ENCODE measurements around the gene NES. TPM values are rescaled to one million over a fixed set of nuclear protein-coding genes. Genes with fewer than 3 reads are reported as not detected.

Gene NES
- total RNA-seq, 1 donor = 44.5 TPM

DNA sequence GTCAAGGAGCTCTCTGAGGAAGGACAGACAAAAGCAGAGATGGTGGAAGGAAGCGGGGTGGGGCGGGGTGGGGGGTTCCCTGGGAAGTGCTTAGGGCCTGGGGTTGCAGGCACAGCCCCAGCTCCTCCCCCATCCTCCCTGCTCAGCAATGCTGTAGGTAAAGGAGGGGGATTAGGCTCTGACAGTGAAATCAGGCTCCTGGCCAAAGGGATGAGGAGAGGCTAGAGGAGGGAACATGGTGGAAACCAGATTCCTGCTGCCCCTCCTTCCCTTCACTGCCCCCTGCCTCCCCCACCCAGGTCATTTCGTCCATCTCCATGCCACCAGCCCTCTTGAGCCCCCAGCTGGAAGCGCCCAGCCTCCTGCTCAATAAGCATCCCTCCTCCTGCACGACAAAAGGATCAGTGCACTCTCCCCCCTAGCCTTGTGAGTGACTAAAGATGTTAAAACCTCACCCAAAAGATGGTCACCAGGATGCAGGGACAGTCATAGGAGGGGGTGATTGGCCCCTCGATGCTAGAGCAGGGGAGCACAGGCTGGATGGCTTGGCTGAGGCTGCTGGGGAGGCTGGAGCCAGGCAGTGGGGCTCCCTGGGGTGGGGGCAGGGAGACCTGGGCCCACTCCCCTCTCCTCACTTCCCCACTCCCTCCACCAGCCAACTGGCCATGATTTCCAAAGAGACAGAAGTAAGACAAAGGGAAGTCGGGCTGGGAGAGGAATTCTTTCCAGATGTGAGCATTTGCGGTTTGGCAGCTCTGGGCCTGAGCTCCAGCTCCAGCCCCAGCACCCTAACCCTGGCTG, 30.4 kb upstream of the NES start:
- DNase-seq (ENCODE audit: low read depth) = peak; percentile 77
- TF ChIP-seq, protein P1, sequence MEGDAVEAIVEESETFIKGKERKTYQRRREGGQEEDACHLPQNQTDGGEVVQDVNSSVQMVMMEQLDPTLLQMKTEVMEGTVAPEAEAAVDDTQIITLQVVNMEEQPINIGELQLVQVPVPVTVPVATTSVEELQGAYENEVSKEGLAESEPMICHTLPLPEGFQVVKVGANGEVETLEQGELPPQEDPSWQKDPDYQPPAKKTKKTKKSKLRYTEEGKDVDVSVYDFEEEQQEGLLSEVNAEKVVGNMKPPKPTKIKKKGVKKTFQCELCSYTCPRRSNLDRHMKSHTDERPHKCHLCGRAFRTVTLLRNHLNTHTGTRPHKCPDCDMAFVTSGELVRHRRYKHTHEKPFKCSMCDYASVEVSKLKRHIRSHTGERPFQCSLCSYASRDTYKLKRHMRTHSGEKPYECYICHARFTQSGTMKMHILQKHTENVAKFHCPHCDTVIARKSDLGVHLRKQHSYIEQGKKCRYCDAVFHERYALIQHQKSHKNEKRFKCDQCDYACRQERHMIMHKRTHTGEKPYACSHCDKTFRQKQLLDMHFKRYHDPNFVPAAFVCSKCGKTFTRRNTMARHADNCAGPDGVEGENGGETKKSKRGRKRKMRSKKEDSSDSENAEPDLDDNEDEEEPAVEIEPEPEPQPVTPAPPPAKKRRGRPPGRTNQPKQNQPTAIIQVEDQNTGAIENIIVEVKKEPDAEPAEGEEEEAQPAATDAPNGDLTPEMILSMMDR (IDR thresholded peaks at IDR 0.05; ENCODE audit: insufficient read depth, low read length) = no peak
- peak overlapping the region; percentile 17 for H3K4me3 ChIP-seq (ENCODE audit: low read depth, low read length)

DNA sequence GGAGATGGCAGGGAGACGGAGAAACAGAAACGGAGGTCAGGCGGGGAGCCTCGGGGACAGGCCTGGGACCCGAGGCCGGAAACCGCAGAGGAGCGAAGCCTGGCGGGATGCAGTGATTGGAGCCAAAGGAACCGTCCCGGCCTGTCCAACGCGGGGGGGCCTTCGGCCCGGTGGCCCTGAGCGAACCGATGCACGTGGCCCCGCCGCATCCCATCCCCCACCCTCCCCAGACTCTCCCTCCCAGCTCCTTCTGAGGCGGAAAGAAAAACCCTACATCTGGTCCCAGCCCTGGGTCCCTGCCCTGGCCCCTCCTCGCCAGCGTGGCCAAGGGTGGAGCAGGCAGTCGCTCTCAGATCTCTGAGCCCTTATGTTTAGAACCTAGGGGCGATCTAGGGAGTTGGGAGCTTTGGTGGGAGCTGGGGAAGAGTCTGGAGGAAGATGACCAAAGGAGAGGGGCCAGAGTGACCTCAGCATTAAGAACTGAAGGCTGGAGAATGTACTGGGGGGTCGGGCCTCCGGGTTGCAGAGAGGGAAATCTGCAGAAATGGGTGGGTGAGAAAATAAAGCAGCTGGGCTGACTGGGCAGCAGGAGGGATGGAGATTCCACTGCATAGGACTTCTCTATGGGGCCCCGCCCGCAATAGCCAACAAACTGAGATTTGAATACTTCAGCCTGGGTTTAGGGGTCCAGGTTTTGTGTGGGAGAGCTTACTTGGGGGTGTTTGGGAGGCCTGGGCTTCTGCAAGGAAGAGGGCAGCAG, 29.6 kb upstream of the NES start:
- H3K4me3 ChIP-seq (ENCODE audit: low read depth, low read length) = peak overlapping the region; percentile 79
- TF ChIP-seq, protein P1 (IDR thresholded peaks at IDR 0.05; ENCODE audit: insufficient read depth, low read length) = no peak
- DNase-seq (ENCODE audit: low read depth) = peak; percentile 85

DNA sequence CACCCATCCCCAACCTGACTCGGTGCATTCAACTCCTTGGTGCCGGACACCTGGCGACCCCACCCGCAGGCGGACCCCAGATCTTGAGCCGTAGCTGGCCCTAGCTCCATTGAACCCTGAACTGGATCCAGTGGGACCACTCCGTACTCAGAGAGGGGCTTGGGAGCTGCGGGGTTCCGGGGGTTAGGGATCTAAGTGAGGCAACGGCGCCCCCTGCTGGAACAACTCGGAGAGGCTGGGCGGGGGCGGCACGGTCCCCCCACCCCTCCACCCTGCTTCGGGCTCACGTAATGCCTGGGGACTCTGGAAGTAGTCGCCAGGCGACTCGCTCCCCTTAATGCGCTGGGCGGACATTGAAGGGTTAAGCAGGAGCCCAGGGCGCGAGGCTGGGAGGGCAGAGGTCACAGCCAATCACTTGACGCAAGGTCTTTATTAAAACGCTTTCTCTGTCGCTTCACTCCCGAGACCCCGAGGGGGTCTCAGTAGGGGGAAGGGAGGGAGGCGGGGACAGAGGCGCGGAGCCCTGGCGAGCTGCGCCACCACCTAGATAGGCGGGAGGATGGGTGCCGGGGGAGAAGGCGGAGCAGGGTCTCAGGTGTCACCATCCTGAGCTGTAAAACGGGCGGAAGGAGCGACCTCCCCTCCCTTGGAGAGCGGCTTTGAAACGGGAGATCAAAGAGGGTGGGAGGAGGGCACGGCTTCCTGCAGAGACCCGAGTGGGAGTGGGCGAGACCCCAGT, 28.9 kb upstream of the NES start:
- peak; percentile 73 for DNase-seq (ENCODE audit: low read depth)
- TF ChIP-seq, protein P1 (IDR thresholded peaks at IDR 0.05; ENCODE audit: insufficient read depth, low read length) = peak; percentile 78
- H3K4me3 ChIP-seq (ENCODE audit: low read depth, low read length) = peak overlapping the region; percentile 79

DNA sequence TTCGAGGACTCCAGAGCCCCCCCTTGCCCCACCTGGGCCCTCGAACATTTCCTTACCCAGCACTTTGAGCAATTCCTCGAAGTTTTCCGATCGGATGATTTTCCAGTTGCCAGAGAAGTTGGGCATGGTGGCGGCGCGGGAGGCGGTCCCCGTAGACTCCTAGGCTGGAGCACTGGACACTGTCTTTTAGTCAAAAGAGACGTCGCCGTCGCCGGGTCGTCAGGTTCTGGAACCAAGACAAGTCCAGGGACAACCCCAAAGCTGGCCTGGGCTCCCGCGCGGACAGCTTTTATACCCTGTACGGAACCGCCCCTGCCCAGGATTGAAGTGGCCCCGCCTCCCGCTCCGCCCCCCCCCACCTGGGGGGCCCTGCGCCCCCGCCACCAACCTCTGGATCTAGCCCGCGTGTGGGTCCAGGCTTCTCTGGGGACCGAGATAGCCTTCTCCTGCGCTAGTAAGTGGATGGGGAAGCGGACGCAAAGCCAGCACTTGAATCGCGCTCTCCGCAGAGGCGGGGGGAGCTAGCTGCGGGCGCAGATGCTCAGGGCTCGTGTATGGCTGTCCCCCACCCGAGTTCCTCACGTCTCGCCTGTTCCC, 28.2 kb upstream of the NES start, which contains the start of gene CRABP2:
TSS of gene CRABP2 (minus strand) at position 263 of the 597 bp plus-strand sequence. CDS start at position 126, 137 bp downstream.
- peak within 1 kb of the TSS; percentile 79 for H3K4me3 ChIP-seq (ENCODE audit: low read depth, low read length)
- TF ChIP-seq, protein P1 (IDR thresholded peaks at IDR 0.05; ENCODE audit: insufficient read depth, low read length) = no peak
- DNase-seq (ENCODE audit: low read depth) = peak; percentile 66

DNA sequence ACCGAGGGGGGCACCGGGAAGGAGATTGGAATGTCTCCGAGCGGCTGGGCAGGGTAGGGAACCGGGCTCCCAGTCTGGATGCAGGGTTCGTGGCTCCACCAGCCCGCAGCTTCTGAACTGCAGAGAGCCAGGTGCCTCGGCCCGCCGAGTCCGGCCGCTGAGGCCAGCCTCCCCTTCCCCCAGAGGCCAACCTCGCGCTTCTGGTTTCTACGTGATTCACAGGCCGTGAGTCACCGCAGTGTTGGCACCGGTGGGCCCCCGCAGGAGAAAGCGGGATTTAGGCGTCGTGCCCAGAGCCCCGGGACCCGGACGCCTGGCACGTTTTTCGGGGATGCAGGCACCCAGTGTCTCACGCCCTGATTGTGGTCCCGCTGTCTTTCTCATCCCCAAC, 27.7 kb upstream of the NES start:
- H3K4me3 ChIP-seq (ENCODE audit: low read depth, low read length) = peak overlapping the region; percentile 79
- DNase-seq (ENCODE audit: low read depth) = peak; percentile 75
- TF ChIP-seq, protein P1 (IDR thresholded peaks at IDR 0.05; ENCODE audit: insufficient read depth, low read length) = no peak

DNA sequence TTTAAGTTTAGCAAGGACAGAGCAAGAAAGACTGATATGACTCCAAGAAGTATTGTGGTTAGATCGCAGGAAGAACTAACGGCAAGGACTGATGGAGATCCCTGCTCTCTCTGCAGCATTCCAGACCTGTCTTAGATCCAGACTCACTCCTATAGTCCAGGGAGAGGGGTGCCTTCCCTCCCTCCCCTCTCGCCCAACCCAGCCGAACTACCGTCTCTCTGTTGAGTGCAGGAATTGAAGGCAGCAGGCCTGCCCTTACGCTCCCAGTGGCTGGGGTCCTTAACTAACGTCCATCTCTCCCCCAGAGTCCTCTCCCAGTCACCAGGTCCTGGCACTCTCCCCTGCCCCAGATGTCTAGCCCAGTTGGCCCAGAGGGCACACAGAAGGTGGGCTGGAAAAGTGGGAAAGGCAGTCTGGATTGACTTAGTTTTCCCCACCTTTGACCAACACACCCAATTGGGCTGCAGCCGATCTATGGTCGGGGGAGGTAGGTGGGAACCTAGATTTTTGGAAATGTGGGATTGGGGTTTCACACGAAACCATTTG, 27.0 kb upstream of the NES start:
- TF ChIP-seq, protein P1 (IDR thresholded peaks at IDR 0.05; ENCODE audit: insufficient read depth, low read length) = no peak
- no peak for DNase-seq (ENCODE audit: low read depth)
- H3K4me3 ChIP-seq (ENCODE audit: low read depth, low read length) = peak overlapping the region; percentile 79
